Choroid plexus epithelial cell (primary cell): ENCODE measurements around the gene LRRC10B.
"Not testable (repeated sequence)": the region's sequence is repeated elsewhere in the genome, so short reads cannot be mapped to it uniquely, and the experiment has no call there.

Source experiments
- DNase-seq: peaks from one replicate; pipeline ENCODE4 v3.0.0-alpha.2; 2010; ENCODE audit warnings: low read depth
- H3K4me3 ChIP-seq: 2 replicates; pipeline ENCODE4 v1.5.1; 2011; ENCODE audit warnings: low read depth, mild to moderate bottlenecking, control low read depth, low read length, moderate library complexity
- TF ChIP-seq, protein P1 (sequence below): conservative IDR thresholded peaks from 2 replicates; pipeline ENCODE4 v1.5.1; 2011; ENCODE audit warnings: low read depth, mild to moderate bottlenecking, control low read depth, inconsistent platforms, low read length, moderate library complexity

Gene LRRC10B

DNA sequence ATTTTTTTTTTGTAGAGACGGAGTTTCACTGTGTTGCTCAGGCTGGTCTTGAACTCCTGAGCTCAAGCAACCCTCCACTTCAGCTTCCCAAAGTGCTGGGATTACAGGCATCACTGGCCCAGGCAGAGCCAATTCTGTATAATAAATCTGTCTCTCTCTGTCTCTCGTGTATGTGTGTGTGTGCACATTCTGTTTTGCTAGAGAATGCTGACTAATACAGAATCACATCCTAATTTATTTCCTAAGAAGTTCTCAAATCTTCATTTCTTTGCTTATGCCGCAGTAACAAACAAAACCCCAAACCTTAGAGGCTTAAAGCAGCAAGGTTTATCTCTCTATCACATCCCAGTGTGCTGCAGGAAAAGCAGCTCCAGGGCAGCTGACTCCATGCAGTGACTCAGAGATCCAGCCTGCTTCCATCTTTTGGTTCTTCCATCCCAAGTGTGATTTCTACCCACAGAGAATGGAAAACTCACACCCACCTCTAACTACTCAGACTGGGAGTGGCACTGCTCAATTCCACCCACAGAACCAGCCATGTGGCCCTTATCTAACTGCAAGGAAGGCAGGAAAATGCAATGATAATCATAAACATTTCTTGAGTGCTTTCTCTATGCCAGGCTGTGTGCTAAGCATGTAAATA, 35.1 kb upstream of the LRRC10B start:
- H3K4me3 ChIP-seq, result no peak overlapping the region
- TF ChIP-seq, protein P1, sequence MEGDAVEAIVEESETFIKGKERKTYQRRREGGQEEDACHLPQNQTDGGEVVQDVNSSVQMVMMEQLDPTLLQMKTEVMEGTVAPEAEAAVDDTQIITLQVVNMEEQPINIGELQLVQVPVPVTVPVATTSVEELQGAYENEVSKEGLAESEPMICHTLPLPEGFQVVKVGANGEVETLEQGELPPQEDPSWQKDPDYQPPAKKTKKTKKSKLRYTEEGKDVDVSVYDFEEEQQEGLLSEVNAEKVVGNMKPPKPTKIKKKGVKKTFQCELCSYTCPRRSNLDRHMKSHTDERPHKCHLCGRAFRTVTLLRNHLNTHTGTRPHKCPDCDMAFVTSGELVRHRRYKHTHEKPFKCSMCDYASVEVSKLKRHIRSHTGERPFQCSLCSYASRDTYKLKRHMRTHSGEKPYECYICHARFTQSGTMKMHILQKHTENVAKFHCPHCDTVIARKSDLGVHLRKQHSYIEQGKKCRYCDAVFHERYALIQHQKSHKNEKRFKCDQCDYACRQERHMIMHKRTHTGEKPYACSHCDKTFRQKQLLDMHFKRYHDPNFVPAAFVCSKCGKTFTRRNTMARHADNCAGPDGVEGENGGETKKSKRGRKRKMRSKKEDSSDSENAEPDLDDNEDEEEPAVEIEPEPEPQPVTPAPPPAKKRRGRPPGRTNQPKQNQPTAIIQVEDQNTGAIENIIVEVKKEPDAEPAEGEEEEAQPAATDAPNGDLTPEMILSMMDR, result no peak
- no peak for DNase-seq

DNA sequence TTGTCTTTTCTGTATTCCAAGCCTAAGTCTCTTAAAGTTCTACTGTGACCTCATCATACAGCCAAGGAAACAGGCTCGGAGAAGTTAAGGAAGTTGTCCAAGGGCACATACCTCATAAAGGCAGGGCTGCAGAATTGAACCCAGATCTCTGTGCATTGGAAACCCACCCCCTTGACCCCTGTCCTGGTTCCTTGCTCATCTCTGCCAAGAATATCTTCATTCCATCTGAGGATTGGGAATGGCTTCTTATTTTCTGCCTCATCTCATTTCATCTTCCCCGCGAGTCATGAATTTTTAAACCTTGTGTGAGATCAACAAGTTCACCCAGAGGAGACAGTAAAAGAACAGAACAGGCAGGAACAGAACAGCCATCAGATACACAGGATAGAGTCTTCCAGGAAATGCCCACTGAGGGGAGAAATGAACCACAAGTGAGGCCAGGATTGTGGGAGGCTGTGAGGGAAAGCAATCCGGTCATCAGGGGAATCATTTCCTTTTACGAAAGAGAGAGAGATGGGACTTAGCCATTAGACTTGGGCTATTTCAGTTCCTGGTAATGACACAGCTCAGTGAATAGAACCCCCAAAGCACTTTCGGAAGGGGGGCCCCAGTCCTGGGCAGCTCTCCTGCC, 34.4 kb upstream of the LRRC10B start:
- no peak for DNase-seq
- H3K4me3 ChIP-seq, result no peak overlapping the region
- TF ChIP-seq, protein P1, result no peak

DNA sequence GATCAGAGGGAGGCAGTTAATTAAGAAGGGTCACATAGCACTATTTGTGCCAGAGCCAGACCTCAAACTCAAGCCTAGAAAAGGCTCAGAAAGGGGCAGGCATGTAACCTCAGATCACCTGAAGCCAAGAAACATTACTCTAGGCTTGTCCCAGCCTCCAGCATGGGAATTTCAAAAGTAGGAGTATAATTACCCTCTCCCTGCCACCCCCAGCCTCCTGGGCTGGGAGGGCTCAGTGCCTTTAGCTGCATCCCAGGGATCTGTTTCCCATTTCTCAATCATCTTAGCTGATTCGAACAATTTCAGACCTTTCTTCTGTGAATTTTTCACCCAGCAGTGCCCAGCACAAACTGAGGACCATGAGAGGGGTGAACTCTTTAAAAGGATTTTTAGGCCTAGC, 33.1 kb upstream of the LRRC10B start:
- TF ChIP-seq, protein P1, result no peak

DNA sequence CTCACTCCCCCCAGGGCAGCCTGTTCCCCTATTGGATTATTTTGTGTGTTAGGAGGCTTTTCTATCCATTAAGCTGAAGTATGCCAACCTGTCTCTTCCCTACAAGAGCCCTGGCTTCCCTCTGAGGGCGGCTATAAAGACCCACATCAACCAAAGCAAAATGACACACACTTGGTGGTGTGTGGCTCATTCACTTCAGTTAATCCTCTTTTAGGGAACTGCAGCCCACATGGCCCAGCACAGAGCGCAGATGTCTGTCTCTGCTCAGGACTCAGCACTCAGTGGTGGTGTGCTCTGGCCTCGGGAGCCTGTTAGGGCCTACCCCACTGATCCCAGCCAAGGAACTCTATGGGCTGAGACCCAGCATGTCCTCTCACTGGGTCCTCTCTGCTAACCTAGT, 32.2 kb upstream of the LRRC10B start:
- no peak for DNase-seq
- no peak overlapping the region for H3K4me3 ChIP-seq
- TF ChIP-seq, protein P1, result no peak

More for the DNA sequence above, 33.1 kb upstream of the LRRC10B start:
- no peak for DNase-seq
- H3K4me3 ChIP-seq, result no peak overlapping the region

DNA sequence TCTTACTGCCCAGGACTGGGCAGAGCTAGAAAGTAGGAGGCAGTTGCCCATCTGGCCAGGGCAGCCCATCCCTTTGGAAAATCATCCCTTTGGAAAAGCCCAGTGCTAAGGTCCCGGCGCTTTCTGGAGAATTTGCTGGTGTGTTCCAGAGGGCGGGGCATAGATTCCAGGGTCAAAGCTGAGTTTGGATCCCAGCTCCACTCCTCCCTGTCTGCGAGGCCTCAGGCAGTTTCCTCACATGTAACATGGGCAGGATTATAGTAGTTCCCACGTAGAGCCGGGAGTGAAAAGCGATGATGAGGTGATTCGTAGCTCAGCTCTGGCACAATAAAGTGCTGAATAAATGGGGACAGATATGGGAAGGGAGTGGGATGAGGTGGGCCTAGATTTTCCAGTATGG, 31.4 kb upstream of the LRRC10B start:
- H3K4me3 ChIP-seq, result no peak overlapping the region
- DNase-seq, result no peak
- TF ChIP-seq, protein P1, result no peak

DNA sequence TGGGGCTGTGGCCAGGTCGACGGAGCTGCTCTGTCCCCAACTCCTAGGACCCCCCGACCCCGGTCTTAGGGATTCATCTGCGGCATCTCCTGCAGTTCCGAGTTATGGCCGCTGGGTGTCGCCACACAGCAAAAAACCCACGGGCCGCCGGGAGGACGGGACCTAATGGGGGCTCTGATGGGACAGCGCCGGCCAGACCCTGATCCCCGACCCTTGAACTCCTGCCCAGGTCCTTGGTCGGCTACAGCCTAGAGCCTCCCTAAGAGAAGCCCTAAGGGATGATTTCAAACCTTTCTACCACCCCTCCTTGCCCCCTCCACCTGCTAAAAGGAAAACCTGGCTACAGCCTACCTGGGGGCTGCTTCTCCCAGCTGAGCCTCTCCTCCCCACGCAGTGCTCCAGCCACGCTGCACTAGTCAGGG, 30.8 kb upstream of the LRRC10B start:
- H3K4me3 ChIP-seq, result no peak overlapping the region
- TF ChIP-seq, protein P1, result peak; percentile 87
- DNase-seq, result no peak

DNA sequence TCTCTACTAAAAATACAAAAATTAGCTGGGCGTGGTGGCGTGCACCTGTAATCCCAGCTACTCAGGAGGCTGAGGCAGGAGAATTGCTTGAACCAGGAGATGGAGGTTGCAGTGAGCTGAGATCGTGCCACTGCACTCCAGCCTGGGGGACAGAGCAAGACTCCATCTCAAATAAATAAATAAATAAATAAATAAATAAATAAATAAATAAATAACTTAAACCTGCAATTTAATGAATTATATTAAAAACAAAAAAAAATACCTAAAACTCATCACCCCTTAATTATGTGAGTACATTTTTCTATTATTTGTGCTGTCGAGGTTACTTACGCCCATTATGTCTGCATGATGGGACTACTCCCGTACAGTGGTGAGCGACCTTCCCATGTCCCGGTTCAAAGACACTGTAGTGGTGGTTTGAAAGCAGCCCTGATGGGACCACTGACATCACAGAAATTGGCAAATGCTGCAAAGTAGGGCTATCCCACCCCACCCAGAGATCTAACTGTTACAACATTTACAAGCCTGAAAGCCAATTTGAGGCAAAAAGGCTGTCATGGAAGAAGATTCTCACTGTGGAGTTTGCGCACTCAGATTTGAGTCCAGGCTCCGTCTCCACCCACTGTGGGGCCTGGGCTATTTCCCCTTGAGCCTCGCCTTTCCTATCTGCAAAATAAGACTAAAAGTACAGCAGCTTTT, 29.0 kb upstream of the LRRC10B start:
- not testable (repeated sequence) for DNase-seq, H3K4me3 ChIP-seq
